Stimulated activated CD4-positive, alpha-beta T cell treated with anti-CD3 and anti-CD28 coated beads, TNF-alpha, amount 100 ng/mL, for 1 hour (primary cell): Measurements from ENCODE around the gene MALRD1.

Experiments
- DNase-seq, 3 donors: peaks; one replicate each; pipeline ENCODE4 v3.0.0-alpha.2; 2020; ENCODE audit warnings: low read depth in 3 of 3, low spot score in 1 of 3

Gene MALRD1

GRCh38 chr10:19048489-19048888 is at the start of gene MALRD1:
Gene MALRD1 (plus strand): TSS chr10:19048801. CDS start chr10:19048939, 138 bp downstream.
- DNase-seq: no peak

DNA sequence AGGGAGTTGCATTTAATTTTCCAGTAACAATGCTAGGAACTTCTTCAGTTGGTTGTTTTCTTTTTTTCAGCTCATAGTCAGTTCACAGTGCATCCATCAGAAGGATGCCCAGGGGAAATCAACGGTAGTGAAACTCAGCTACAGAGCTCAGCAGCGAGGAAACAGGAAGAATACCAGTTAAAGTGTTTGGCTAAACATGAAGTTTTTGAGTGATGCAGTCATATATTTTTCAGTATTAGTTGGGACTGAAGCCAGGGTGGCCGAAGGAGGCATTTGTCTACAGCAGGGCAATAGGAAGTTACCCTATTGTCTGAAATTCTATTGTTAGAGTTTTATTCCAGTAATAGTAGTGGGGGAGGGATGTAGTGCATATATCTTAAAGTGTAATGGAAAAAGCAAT is 45.3 kb upstream of the MALRD1 start:
- DNase-seq: no peak

DNA sequence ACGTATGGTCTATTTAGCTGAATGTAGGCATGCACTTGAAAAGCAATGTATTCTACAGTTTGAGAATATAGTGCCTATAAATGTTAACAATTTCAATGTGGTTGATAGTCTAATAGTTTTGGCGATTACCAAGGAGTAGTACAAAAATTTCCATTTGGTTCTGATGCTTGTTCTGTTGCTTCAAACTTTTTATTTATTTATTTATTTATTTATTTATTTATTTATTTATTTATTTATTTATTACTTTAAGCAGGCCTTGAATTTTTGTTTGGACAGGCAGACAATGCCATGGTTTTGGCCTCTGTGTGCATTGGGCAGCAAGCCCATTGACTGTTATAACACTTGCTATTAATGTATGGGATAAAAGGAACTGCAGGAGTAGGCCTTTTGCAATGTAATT is 36.5 kb upstream of the MALRD1 start:
- no peak for DNase-seq

- DNase-seq: no peak
Observed at GRCh38 chr10:19014034-19014433, 34.6 kb upstream of the MALRD1 start.

- DNase-seq: no peak
Observed at GRCh38 chr10:19014498-19014897, 34.1 kb upstream of the MALRD1 start.

DNA sequence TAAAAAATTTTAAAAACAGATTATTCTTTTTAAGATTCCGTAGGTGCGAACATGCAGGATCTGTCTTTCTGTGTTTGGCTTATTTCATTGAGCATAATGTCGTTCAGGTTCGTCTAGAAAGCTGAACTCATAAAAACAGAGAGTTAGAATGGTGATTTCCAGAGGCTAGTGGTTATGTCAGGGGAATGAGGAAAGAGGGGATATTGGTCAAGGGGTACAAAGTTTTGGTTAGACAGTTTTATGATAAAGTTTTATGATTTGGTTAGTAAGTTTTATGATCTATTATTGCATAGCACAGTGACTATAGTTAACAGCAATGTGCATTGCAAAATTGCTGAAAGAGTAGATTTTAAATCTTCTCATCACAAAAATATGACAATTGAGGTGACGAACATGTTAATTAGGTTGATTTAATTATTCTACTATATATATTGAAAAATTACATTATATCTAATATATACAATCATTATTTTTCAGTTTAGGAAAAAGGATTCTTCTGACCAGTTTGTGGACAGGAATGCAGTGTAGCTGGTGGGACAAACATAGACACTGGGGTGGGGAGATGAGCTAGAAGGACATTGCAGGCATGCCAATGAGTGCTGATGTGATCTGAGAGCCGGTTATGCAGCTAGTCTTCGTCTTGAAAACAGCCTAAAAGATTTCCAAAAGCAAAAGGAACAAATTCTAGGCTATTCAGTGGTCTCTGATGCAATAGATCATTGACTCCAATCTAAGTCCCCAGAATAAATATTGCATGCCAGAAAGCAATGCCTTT is 31.3 kb upstream of the MALRD1 start:
- no peak for DNase-seq

DNA sequence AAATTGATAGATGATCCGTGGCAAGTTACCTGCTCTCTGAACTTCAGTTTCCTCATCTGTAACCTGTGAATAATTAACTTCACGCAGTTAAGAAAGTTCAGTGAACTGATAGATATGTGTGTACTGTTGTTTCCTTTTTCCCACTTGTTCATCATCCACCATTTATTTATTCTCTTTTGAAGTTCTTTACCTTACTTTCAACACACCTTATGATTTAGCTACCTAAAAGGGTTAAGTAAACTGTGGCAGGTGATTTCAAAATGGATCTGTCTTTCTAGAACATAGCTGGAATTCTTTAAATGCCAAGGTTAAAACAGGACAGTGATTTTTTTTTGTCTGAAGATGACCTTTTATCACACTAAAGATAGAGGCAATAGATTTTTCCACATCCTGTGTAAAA is 27.4 kb upstream of the MALRD1 start:
- DNase-seq: no peak

GRCh38 chr10:19024611-19025010 is 24.0 kb upstream of the MALRD1 start:
- no peak for DNase-seq

DNA sequence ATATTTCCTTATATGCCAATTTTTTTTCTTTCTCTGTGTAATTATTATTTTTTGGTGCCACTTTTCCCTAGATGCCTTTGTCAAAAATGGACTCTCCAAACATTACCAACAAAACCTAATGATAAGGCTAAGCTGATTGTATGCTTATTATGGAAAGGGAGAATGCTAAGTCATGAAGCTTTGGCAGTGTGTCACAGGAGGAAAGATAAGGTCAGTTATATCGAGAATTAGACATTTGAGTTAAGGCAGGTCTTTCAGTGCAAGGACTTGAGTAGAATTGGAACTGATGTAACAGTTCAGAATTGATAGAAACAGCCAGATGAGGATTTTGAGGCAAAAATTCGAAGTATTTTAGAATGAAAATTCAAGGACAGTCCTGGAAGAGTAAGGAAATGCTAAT is 16.8 kb upstream of the MALRD1 start:
- DNase-seq: no peak

DNA sequence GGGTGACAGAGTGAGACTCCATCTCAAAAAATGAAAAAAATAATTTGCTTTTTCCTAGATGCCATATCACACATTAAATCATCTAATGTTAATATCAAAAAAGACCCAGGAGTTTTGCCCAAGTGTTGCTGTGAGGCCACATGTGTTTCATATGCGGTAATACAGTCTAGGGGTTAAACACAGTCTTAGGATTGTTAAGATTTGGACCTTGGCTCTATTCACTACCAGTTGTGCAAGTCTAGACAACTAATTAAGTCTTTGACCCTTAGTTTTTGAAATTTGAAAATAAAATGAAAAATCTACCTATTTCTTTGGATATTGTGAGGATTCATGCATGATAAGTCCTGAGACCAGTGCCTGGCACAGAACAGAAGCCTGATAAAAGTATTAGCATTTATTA is 14.9 kb upstream of the MALRD1 start:
- DNase-seq: no peak

GRCh38 chr10:19041171-19041570 is 7.4 kb upstream of the MALRD1 start:
- no peak for DNase-seq

DNA sequence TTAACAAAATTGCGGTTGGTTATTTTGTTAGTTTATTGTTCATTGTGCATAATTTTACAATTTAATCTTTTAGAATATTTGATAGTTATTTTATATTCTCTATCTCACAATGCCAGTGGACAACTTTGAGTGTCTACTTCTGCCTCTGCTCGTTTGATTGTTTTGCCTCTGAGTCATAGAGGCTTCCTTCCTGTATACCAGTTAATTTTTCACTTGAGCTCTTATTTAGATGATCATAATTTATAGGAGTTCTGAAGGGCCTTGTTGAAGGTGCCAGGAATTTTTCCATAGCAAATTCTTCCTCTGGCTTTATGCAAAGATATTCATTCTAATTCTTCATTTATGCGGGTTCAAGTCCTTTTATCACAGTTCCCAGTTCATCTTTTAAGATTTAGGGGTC is 5.2 kb upstream of the MALRD1 start:
- DNase-seq: no peak

GRCh38 chr10:19046679-19047078 is 1.9 kb upstream of the MALRD1 start:
- no peak for DNase-seq

DNA sequence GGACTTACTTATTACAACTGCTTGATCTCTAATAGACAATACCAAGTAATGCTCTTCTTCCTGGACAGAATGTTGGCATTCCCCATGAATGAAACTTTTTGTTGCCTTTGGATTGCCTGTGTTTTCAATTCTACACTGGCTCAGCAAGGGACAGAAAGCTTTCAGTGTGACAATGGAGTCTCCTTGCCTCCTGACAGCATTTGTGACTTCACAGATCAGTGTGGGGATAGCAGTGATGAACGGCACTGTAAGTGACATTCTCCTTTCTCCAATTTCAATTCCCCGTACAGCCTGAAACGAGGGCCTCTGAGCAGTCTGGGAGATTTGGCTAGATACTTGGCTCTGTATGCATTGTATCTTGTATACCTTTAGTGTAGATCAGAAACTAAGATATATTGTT is 290 bp downstream of the MALRD1 start:
- no peak for DNase-seq

DNA sequence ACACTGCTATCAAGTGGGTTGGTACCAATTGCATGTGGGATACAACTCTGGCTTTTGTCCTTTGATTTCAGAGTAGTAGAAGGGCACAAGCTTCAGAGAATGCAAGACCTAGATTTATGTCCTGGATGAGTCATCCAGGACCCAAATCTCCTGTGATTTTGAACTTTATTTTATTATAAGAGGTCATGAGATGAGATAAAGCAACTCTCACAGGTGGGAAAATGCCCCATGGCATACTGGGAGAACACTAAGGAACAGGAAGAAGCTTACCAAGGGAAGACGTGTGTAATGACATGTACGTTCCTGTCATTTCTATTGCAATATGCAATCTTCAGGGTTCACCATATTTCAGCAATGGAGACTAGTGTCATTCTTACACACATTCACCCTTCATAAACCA is 966 bp downstream of the MALRD1 start:
- no peak for DNase-seq

- DNase-seq: no peak
Observed at GRCh38 chr10:19054289-19054835, 5.8 kb downstream of the MALRD1 start.

DNA sequence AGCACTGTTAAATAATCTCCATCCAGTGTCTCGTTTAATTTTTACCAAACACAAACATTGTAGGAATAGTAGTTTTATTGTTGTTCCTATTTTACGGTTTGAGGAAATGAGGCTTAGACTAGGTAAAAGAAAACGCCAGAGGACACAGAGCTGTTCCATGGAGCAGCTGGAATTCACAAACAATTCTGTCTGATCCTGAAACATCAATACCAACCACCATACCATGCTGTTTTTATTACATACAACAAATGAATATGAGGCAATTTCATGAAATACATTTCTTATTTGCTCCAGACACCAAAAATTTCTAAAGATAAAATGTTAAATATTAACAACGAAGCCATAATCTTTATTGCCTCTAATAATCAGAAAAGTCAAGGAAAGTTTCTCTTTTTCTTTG is 9.4 kb downstream of the MALRD1 start:
- no peak for DNase-seq

GRCh38 chr10:19063986-19064385 is 15.4 kb downstream of the MALRD1 start:
- no peak for DNase-seq

GRCh38 chr10:19071946-19072345 is 23.3 kb downstream of the MALRD1 start:
- DNase-seq: no peak

- no peak for DNase-seq
Observed at GRCh38 chr10:19077276-19077675, 28.7 kb downstream of the MALRD1 start.

DNA sequence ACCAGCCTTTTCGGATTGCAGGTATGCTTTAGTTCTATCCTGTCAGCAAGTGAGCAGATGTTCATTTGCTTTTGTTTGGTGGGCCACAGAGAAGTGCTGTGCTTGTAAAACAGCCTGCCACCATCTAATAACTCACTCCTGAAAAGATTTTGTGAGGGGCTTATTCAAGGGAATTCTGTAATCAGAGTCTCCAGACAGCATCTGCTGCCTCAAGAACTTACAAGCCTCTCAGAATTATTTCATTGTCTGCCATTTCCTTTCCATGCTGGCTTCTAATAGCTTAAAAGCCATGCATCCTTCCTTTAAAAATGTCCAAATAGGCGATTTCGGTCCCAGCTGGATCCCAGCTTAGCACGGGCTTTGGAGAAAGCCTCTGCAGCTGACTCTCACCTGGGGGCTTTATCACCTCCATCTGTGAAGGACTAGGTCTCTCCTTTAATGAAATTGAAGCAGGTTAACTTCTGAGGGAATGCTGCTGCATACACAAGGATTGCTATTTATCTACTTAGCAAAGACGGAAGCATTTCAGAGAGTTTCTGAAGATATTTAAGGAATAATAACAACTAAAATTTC is 48.0 kb downstream of the MALRD1 start:
- DNase-seq: no peak

DNA sequence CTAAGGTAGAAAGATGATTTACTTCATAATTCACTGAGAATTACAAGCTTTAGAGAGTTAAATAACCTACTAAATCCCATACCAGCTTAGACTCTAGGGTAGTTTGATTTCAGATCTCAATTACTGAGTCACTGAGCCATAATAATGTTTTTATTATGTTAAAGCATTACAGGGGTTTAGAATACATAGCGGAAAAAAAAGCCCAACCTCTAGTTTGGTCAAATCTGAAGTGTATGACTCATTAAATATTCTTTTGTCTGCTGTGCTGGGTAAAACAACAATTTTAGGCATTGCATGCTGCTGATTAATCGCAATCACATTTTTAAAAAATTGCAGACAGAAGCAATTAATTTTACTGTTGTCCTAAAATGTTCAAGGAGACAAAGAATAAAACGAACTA is 48.5 kb downstream of the MALRD1 start:
- DNase-seq: no peak

DNA sequence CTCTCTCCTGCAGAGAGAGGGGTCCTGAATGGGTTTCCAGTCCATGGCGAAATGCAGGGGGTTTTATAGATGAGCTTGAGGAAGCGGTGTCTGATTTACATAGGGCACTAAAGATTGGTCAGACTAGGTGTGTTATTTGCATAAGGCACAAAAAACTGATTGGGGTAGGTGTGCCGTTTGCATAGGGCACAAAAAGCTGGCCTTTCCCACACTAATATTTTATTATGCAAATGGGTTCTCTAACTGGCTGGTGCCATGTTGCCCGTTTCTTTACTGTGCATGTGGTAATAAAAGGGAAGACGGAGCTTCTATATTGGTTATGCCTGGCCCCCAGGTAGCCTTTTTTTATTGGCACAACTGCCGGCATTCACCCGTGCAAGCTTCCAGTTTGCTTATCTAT is 50.2 kb downstream of the MALRD1 start:
- no peak for DNase-seq
